Skin of body (tissue), 2 donors: Measurements from ENCODE around the gene PPARGC1A. TPM values are rescaled to one million over a fixed set of nuclear protein-coding genes. Genes with fewer than 3 reads are reported as not detected.

Experiments
- DNase-seq: peaks from one replicate; lab custom pipeline; 2025; lab: John Stamatoyannopoulos, UW
- total RNA-seq: library from RNA; depleted of rRNA; stranded (reverse); fragments of >200 nt; gene quantifications from one replicate; pipeline ENCODE4 v1.2.3, GENCODE V29; 2014

PPARGC1A gene
- total RNA-seq, 1 donor from 2014 or later: 10.6 TPM

DNA sequence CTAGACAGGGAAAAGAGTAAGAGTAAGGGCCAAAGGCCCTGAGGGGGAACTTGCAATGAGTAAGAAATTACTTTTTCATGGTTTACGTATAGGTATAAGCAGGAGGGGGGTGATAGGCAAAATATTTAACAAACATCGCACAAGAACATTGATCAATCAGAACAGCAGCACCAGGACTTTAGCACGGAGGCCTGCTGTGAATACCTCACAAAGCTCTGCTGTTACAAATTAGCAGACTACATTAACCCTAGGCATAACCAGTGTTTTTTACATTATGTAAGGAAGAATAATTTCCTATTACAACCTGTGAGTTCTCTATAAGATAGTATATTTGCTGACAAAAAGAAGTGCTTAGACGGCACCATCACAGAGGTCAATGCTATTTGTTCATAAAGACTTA, 44.9 kb downstream of the PPARGC1A start:
- DNase-seq: no peak

DNA sequence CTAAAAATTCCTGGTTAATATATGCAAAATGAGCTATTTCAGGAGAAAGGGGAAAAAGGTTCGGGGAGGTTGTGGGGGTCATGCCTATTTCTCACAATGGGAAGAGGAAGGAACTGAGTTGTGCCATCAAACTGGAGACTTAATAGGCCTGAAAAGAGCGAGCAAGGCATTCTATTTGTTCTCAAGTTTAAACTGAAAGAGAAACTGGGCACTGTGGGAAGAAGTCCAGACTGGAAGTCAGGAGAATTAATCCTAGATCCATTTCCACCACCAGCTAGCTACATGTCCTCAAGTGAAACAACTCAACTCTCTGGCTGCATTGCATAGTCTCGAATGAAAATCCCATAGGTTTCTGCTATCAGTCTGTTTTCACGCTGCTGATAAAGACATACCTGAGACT, 50.6 kb downstream of the PPARGC1A start:
- DNase-seq: no peak

DNA sequence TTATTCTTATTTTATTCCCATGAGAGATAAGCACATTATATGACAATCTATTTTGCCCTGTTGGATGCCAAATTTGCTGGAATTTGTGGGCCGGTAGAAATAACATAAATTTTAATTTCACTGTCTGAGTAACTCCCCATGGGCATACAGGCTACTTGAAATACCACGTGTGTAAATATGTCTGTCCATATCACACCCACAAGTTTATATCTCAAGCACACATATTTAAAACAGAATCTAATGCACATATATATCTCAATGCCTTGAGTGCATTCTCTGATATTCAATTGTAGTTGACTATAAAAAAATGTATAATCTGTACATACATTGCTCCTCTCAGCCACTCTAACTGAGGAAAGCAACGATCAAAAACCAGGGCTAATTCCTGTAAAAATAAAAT, 51.2 kb downstream of the PPARGC1A start:
- DNase-seq: no peak

DNA sequence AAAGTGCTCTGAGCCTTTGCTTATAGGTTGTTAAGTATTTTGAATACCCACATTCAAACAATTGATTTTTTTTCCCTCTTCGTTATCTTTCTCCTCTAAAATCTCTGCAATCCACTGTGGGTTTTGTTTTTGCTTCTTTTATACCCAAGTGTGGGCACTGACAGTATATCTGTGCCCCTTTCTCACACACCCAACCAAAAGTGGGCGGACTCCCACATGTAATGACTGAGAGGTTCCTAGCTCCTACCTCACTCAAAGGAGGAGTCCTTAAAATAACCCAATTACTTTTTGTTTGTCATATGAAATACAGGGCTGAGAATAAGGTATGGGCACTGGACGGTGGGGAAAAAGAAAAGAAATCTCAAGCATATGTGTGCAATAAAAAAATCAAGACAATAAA, 51.7 kb downstream of the PPARGC1A start:
- DNase-seq: no peak

DNA sequence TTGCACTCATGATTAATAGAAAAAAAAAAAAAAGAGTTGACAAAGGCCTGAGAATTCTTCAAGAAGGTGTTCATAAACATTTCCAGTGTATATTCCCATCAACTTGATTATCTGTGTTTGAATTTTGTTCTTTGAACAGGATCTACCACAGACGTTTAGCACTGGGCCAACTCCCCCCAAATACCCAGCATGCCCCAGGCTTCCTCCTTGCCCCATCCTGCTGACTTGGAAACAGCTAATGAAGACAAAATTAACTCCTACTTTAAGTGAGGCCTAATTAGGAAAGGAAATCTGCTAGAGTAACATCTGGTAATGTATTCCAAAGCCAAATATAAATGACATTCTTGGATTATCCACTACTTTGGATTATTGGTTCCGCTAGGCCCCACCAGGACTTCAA, 52.5 kb downstream of the PPARGC1A start:
- DNase-seq: no peak

DNA sequence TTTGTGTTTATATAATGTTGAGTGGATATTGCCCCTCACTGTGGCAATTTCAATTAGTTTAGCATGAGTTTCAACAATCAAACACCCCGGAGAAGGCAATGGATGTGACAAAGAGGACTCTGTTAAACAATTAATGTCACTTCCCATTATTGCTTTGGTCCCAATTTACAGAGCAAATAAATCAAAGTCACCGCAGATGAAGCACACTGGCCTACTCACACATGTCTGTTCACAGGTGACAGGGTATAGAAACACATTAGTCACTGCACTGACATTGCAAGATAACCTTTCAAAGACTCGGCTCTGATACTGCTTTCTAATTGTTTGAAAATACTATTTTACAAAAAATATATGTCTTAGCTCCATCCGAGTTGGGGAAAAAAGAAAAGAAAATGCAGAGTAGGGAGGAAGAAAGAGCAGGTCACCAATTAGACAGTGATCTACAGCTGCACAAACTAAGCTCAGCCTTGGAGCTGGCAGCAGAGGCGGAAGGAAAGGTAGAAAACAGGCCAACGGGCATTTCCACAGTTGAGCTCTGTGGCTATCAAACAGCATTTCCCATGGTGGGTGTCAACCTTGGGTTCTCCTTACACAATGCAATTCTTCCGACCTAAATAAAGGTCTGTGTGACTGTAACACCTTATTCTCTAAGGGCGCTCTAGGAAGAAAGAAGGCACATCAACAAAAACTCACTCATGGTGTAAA, 53.9 kb downstream of the PPARGC1A start:
- DNase-seq: no peak

DNA sequence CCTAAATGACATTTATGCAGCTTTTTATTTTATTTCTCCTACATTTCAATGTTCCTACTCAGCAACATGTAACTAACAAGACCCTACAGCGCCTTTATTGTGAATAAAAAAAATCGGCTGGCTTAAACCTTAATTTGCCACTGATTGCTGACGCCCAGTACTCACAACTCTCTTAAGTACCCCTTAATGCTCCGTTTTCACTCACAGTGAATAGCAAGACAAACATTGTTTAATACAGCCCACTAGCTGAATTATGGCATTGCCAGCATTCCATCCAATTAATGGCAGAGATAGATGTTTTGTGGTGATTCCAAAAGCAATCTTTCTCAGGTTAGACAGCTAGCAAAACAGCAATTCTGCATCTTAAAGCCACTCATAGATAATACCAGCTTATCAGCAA, 61.1 kb downstream of the PPARGC1A start:
- no peak for DNase-seq

DNA sequence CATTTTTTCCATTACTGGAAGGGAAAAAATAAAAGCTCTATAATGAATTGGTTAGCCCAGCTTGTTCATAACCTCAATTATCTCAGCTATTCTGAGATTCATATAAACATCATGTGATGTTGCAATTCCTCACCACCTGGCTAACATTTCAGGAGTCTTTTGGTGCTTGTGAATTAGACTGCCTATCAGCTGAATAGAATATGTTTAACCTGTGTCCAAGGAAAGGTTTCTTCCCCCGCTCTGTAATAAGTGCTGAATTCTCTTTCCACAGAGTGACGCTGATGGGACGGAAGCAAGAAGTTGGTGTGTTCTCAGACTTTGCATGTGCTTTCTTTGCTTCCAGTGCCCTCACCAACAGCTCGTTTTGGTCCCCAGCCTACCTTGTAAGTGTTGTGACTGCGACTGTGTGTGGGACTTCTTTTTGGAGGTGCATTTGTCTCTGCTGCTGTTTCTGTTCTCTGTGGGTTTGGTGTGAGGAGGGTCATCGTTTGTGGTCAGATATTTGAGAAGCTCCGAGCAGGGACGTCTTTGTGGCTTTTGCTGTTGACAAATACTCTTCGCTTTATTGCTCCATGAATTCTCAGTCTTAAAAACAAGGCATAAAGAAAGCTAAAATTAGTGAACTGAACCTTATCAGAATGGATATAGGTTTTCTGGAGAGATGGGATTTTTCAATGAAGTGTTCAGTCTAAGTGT, 61.7 kb downstream of the PPARGC1A start:
- no peak for DNase-seq

DNA sequence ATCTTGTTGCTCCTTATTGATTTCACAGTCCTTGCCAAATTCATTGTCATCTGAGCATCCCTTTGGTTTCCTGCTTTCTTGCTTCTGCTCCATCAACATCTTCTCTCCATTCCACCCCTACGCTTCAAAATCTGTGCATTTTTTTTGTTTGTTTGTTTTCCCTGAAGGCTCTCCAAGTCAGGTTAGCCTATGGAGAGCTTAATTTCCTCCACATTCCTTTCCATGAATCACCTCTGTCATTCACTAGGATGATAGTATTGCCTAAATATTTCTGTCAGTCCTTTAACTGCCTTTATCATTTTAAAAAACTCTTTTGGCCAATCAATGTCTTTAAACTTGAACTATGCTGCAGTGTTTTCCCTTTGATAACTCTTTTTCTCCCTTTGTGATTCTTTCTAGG, 67.7 kb downstream of the PPARGC1A start:
- DNase-seq: no peak

DNA sequence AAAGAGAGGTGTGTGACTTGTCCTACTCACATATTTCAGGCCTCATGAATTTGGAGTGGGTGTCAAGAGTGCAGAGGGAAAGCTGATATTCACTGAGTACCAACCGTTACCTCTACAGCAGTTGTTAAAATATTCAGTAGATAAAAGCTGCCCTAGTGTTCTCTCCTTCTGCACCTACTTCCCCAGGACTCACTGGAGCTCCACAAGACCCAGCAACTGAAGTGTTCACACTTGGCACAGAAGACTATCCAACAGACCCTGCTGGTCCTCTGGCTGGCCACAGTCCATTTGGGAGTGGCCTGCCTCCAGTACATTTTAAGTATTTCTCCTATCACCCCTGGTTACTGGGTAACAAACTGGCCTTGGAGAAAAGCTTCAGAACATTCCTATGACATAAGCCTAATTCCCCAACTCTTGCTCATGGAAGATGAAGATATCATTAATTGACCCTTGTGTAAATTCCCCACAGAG, 70.8 kb downstream of the PPARGC1A start:
- no peak for DNase-seq

DNA sequence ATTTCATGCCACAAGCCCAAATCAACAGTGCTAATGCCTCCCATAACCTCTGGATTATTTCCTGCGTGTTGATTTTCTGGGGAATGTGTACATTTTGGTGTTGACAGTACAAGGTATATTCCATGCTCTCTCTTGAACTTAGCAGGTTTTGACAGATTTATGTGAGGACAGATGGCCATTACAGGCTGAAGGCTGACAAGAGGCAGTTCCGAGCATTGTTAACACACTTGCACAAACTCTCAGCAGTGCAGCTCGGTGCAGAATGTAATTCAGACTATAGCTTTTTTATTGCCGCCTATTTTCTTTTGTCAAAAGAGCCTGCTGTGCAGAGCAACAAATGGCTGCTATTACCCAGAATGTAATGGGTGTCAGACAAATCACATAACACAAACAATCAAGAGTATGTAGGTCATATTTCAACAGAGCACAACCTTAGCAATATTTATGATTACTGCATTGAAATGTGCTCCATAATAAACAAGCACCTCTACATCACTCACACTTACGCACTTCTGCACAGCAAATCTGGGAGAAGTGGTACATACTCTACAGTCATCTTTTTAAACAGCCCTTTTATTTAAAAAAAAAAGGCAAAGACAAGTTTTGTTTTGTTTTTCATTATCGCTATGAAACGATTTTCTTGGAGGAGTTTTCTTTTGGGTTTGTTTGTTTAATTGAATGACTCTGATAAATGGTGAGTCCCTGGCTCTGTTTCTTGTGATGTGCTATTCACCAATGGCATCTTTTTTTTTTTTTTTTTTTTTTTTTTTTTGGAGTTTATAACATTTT, 71.6 kb downstream of the PPARGC1A start:
- no peak for DNase-seq

DNA sequence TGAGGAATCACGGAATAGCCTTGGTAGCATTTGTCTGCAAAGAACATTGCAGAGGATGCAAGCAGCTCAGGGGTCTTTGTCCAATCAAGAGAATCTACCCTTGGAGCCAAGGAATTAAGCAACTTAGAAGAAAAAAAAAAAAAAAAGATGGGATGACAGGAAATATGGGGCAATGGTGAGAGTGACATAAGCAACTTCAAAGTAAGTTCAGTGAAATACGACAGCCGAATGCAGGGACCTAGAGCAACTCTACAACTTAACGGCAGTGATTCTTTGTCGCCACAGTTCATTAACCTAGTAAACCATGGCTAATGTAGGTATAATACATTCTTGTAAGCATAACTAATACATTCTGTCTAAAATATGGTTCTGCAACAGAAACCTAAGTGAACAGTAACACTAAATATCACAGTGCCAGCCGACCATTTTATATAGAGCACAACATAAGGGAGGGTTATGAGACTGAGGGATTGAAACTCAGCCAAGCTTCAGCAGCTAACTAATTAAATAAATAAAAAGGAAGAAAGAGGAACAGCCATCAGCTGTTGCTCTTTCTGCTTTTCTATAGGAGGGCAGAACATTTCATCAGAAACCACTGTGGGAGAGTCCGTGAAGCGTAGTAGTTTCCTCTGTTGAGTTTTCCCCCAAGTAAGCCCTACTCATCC, 74.7 kb downstream of the PPARGC1A start:
- DNase-seq: no peak

DNA sequence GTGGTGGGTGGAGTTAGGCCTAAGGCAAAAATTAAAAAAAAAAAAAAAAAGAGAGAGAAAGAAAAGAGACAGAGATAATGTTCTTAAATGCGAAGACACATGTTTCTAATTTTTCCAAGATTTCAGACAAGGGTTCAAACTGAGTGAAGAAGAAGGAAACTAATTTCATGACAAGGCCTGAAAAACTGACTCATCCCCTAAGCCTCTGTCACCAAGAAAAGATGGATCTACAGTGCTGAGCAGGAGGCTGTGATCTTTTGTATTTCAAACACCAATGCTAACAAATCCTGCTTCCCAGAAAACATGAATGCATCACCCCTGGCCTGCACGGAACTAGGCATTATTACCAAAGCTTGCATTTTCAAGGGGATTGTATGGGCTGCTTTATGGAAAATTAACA, 75.3 kb downstream of the PPARGC1A start:
- DNase-seq: no peak

DNA sequence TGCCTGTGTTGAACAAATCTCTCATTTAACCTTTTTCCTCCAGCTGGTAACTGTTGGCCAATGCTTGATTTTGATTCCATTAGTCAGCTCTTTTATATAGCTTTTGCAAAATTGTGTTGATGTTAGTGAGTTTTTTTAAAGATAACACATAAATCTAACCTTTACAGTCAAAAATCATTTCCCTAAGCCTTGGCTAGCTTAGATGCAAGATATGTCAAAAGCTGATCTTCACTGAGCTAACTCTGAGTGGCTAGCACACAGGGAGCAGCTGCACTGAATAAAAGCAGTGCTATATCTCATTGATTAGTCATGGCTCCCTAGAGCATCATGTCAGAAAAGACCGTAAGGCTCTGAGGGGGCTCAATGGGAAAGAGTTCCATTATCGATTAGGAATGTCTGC, 78.7 kb downstream of the PPARGC1A start:
- DNase-seq: no peak

DNA sequence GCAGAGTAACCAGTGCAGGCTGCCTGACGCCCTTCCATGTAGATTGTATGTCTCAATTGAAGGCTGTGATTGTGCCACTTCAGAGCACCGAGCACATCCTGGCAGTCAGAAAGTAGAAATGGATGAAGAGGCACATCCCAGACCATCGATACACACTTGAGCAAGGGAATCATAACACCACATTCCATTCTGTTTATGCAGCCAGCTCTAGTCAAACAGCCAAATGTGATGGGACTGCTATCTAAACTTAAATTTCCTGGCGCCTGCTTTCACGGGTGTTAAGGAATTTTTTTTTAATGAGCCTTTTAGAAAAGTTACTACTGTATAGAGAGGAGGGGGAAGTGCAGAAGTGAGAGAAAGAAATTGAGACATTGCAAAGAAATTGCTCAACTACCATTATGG, 84.4 kb downstream of the PPARGC1A start:
- DNase-seq: no peak

DNA sequence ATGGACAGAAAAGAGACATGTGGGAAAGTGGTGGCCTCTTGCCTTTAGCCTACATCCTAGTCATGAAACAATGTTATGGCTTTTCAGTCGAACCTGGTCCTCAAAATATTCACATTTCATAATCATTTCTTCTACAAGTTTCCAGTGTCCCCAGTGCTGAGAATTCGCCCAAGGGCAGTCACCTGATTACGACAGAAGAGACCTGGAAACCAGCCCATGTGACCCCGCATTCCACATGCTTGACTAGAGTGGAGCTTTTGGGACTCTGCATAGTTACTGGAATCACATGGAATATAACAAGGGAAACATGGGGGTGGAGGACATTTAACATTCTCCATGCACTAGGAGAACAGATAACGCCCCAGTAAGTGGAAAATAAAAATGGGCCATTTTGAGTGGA, 100.1 kb downstream of the PPARGC1A start:
- DNase-seq: no peak

DNA sequence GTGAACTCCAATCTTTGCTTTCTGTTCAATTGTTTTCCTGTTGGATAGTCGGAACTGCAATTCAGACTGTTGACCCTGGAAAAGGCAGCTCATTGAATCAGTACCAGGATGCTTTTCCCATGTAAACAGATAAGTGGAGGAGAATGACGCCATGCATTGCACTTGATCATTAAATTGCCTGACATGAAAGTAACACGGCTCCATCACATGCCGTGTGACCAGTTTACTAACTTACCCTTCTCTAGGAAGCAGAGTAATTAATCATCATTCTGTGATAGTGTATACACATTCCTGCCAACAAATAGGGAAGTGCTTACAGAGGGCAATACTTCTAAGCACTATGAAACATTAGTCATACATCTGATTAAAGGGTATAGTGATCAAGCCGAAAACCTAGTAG, 101.4 kb downstream of the PPARGC1A start:
- DNase-seq: no peak

DNA sequence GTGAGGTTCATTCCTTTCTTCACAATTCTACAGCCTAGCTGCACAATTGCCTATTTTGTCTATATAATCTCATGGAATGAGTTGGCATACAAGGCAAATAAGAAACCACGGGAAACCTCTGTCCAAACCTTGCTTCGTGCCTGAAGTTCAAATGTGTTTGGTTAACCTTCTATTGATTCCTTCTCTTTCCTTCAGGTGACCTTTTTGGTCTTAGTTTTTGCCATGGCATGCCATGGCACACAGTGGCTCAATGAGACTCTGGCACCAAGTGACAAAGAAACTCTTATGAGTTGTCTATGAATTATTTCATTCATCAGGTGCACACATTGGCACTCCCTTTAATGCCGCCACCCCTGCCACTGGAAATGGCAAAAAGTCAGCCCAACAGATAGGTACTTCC, 101.8 kb downstream of the PPARGC1A start:
- DNase-seq: no peak

DNA sequence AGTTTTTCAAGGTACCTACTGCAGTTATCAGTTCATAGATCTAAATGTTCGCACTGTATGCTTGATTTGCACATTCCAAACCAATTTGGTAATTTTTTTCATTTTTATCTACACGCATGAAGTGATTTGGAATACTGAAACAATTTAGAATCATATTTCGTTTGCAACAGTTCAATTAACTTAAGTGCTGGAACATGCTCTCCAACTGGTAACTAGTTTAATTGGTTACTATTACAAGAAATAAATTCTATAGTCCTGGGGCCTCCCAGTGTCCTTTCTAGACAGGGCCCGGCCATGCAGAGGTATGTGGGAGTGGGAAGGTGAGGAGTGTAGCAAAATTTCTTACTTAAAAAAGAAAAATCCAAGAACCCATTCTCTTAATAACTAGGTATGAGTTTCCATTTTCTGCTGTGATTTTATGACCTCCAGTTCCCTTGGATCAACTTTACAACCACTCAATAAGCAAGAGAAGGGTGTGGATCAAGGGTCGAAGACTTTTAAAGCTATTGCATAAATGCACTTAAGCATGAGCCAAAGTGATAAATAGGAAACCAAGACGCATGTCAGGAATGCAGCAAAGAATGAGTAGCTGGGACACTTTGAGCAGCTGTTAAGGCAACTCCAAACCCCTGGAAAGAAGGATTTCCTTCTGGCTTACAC, 106.9 kb downstream of the PPARGC1A start:
- DNase-seq: no peak

DNA sequence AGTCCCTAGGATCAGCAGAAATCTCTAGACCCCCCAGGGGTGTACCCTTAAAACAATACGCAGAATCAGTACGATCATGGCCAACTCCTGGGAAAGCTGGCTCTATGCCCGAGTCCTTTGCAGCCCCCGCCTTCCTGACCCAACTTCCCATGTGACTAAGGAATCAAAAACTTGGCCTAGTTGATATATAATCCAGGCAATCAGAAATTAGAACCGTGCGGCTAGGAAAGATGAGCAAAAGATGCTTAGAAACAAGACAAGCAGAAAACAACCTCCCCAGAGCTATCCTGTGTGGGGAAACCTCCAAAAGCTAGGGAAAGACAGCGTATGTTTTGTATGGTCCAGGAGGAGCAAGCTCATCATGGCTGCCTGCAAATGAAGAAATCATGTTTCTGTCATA, 110.0 kb downstream of the PPARGC1A start:
- no peak for DNase-seq

DNA sequence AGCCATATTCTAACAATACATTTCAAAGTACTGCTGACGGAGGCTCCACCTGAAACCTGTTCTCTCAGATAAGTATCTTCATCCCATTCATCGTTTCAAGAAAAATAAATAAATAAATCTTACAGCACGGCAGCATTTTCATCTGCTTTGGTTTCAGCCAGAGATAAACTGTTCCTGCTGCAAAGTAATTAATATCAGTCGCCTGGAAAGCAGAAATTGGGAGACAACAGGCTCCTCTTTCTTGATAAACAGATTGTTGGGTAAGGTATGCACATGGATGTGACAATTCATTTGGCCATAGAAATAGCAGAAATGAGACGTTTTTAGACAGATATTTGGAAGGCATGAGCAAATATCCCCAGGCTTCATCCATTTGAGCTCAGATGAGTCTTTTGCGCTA, 110.4 kb downstream of the PPARGC1A start:
- no peak for DNase-seq
